GM21367 (cell line): ENCODE results near the gene GPR176.

ENCODE experiments used
- ATAC-seq: cut with Tn5 transposase; IDR thresholded peaks from one replicate; pipeline ENCODE4 v1.9.1; 2021; ENCODE audit not compliant: unreplicated experiment

Gene GPR176

DNA sequence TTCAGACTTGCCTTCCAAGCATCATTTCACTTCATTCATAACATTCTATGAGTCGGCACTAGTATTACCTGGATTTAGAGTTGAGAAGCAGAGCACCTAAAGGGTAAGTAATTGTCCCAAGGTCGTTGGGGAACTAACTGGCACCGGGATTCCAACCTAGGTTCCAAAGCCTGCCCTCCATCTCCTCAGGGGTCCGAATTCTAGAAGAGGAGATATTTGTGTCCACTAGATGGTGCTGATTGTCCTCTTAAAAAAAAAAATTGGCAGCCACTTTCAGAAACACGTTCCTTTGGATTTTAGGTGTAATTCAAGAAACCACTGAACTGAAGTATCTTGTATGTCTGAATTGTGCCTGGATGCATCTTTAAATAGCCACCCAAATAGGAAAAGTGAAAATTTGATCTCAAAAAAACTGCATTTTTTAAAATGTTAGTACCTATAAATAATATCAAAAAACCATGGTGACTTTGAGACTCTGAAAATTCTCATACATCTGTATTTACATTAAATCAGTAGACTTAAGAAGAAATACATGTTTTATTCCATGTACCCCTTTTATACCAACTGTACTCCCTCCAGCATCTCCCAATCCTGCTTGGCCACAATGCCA, 133.5 kb downstream of the GPR176 start:
- ATAC-seq, result no peak

DNA sequence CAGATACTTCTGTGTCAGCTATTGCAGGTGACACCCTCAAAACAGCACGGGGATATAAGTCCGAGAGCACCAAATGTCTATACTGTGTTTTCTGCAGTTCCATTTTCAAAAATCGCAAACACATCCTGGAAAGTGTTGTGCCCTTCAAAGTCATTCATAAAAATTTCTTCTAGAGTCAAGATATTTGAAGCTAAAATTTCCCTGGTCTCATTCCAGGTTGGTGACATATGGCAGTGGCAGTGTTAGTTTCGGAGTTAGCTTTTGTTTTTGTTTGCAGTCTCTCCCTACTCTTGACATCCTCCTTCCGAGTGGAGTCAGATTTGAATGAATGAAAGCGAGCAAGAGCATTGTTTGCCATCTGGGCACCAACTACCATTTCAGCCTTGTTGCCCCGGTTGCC, 134.2 kb downstream of the GPR176 start:
- no peak for ATAC-seq

DNA sequence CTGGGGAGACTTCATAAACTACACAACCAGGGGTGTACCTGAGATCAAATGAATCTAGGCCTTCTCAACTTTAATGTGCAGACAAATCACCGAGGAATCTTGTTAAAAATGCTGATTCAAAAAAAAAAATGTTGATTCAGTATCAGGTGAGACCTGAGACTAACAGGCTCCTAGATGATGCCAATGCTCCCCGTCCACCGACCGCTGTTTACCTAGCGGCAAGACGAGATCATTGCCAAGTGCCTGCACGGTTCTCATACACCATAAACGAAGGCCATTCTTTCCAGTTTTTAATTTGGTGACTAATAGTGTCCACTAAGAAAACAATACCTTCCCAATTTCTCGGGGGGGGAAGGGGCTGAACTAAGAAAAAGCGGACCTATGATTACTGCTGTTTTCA, 134.9 kb downstream of the GPR176 start:
- ATAC-seq, result no peak

DNA sequence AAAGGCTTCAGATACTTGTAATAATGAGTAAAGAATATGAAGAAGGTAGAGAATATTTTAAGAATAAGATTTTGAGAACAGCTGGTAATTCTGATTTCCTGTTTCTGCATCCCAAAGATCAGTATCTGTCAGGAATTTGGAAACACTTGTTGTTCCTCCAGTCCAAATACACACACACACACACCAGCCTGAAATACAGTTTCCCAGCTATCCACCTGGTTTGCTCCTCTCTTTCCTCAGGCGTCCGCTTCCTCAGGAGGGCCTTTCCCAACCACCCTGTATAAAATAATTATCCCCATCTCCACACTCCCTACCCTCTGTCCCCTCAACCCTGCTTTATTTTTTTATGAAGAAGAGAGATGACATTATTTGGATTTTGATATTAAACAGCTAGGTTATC, 135.4 kb downstream of the GPR176 start:
- no peak for ATAC-seq

DNA sequence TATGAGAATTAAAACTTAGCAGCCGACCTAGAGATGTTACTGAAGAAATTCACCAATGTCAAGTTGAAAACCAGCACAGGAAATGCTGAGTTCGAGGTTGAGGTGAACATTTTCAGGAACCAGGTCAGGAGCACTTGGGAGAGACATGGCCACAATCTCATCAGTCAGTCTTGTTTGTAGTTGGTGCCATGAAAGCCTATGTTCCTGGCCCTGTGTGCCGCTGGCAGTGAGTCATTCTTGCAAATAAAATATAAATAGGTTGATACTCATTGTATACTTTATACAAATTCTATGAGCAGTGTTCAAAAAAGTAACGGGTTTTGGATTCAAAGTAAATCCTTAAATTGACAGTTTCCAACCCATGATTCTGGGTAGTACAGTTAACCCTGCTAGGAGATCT, 135.9 kb downstream of the GPR176 start:
- ATAC-seq, result no peak

DNA sequence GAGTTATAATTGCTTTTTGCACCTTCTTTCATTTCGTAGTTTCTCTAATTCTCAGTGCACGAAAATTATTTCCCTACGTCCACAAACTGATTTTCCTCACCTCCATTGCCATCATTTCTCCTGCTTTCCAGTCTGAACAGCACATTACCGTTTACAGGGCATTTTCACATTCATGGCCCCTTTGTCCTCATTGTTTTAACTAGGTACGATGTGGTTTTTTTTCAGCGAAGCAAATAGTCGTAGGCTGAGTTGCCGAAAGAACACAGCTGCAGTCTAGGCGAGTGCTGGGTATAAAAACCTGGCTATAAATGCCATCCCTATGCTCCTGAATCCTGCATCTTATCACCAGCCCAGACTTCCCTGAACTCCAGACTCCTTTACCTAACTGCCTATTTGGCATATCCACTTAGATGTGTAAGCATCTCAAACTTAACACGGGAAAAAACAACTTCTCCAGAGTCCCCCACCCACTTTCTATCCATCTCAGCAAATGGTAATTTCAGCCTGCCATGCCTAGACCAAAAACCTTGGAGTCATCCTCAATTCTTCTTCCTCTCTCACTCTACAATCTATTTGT, 136.7 kb downstream of the GPR176 start:
- ATAC-seq, result no peak

DNA sequence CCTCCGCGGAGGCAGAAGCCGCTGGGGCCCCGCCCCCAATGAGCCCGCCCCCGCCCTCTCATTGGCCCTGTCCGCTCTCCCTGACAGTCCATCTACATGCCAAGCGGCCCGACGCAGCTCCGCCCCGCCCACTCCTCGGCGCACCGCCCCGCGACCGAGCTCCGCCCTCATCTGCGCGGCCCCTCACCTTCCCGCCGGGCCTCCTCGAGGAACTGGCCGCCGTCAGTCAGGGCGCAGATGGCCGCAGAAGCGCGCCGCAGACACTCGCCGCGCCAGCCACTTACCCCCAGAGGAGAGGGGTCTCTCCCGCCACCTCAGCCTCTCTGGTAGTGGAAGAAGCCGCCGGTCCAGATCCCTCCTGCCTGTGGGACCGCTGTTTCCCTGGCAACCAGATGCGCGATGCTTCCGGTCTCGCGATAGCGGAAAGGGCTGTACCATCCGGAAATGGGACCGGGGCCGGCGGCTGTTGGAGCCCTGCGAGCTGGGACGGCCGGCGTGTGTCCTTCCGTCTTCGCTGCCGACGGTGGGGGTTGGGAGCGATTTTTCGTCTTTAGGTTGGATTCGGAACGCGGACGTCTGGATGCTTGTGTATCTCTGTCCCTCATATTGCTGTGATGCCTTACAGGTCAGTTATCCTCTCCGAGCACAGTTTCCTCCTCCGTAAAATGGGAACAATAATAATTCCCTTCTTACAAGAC, 137.5 kb downstream of the GPR176 start, which contains the start of gene FSIP1:
TSS of gene FSIP1 (minus strand) at position 401 of the 698 bp plus-strand sequence. CDS start 6,317 bp downstream, outside the sequence.
- peak; percentile 95 for ATAC-seq

DNA sequence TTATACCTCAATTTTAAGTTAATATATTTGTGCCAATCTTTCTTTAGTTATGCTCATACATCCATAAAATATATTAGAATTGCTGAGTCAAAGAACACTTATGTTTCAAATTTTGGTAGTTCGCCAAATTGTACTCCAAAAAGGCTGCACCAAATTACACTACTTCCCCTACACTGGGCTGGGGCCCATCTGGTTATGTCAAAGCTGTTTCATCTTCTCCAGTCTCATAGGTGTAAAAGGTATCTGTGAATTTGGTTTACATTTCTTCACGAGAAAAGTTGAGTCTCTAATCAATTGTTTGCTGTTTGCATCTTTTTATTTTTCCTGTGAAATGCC, 138.1 kb downstream of the GPR176 start:
- no peak for ATAC-seq

DNA sequence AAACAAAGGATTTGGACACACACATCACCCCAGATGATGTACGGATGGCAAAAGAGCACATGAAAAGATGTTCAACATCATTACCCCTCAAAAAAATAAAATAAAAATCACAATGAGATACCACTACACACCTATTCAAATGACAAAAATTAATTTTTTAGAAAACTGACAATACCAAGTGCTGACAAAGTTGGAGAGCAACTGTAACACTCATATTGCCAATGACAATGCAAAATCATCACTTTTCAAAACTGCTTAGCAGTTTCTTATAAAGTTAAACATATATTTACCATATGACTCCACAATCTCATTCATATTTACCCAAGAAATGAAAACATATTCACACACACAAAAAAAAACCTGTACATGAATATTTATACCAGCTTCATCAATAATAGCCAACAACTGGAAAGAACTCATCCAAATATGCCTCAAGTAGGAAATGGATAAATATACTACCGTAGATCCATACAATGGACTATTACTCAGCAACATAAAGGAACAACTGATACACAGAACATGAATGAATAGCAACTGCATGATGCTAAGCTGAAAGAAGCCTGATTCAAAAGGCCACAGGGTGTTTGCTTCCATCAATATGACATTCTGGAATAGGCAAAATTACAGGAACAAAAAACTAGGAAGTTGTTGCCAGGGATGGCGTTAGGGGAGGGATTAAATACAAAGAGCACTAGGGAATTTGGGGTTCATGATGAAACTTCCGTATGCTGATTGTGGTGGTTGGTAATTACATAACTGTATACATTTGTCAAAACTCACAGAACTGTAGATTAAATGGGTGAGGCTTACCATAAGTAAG, 138.7 kb downstream of the GPR176 start:
- no peak for ATAC-seq

DNA sequence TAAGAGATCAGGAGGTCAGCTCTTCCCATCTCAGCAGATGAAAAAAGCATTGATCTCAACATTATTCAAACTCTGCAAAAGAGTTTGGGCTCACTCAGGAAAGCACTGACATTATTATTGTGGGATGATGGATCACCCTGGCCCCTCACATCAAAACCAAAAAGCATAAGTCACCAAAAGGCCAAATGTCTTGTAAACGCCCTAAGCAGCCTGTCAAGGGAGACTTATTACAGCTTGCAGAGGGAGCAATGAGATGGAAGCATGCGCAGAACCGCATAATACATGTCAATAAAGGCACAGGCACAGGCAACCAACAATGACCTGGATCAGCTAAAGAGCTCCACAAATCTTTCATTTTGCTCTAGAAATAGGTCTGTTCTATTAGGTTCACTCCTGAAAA, 142.0 kb downstream of the GPR176 start:
- ATAC-seq, result no peak

DNA sequence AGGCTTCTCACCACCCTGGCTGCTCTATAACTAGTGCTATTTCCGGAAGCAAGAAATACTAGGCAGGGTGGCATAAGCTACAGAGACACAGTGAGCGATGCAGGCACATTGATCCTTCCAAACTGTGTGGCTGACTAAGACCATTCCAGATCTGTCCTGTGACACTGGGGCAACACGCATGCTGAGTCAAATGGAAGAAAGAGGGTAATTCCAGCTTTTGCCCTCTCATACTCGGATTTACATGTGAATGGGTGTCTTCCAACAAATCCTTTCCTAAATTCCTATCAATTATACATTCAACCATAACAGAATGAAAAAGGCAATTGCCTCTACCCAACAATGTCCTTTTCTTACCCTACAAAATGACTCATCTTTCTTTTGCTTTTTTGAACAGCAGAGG, 142.6 kb downstream of the GPR176 start:
- no peak for ATAC-seq

DNA sequence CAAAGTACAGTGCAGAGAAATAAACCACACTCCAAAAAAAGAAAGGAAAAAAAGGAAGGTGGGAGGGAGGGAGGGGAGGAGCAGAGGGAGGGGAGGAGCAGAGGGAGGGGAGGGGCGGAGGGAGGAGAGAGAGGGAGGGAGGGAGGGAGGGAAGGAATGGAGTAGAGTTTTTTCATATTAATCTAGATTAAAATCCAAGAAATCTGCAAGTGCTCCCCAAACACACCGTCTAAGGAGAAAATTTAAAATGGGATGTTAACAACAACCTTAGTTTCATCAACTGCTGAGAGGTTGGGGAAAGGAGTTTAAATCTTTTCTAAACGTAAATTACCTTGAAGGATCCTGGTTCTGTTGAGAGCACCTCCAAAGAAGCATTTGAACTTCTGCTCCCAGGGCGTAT, 144.0 kb downstream of the GPR176 start:
- no peak for ATAC-seq

DNA sequence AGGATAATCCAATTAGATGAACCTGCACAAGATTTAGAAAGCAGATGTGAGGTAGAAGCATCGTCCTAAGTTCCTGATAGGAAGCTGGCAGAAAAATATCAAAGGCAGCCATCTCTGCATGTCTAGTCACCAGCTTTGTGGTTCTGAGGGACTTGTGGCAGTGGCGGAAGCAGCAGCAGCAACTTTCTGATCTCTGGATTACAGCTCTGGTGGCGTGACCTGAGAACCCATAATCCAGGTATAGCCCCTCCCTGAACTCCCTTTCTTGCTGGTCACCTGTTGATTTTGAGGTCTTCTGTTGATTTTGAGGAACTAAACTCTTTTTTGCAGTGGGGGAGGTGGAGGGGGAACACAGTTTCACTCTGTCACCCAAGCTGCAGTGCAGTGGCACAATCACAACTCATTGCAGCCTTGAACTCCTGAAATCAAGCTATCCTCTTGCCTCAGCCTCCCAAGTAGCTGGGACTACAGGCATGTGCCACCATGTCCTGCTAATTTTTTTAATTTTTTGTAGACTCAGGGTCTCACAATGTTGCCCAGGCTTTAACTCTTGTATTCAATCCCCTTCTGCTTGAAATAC, 145.3 kb downstream of the GPR176 start:
- ATAC-seq, result no peak

DNA sequence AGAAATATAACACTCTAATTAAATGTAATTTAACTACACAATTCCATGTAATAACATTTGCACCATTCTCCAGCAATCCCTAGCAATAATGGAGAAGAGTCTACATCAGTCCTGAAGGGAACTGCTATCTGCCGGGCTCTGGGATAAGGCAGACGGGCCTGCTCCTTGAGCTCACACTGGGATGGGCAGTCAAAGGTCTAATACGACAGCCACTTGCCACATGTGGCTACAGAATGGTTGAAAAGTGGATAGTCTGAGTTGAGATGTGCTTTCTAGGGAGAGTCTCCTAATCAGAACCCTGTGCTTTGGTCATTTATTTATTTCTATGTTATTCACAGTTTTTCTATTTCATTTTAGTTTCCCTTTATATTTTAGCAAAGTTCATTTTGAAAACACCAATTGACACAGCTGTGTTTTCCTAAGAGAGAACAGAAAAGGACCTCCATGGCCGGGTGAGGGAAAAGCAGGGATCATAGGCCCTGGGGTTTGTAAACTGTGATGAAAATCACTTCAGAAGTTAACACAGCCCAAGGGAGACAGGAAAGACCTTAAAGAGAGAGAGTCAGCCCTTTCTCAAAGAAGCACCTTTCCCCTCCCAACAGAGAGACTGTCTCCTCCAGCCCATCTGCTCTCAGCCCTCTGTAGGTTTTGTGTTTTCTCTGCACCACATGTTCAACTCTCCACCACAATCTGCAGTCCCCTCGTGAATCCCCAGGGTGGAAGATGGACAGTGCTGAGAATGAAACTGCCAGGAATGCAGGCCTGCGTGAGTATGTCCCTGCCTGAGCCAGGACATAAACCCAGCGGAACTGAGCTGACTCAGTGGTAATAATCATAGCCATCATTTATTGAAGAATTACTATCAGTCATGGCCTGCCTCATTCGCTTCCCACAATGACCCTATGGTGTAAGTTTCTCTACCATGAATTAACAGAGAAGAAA, 149.0 kb downstream of the GPR176 start:
- no peak for ATAC-seq

DNA sequence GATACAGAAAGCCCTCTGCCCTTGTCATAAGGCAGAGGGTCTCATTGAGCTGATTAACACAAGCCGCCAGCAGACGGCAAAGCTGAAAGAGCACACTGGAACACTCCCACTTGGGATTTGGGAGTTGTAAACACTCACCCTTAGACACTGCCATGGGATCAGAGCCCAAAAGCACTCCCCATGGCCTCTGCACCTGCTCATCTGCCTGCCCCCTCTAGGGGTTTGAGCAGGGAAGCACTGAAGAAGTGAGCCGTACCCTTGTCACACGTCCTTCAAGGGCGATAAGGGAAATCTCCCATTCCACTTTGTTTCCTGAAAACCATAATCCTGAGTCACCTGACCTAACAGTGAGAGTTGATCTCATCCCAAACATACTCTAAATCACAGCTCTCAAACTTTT, 152.1 kb downstream of the GPR176 start:
- ATAC-seq, result no peak

DNA sequence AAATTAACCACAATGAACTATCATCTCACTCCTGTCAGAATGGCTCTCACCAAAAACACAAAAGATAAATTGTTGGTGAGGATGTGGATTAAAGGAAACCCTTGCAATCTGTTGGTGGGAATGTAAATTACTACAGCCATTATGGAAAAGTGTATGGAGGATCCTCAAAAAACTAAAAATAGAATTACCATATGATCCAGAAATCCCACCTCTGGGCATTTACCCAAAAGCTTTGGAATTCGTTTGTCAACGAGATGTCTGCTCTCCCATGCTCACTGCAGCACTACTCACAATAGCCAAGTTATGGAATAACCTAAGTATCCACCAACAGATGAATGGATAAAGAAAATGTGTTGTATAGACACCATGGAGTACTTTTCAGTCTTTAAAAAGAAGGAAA, 159.1 kb downstream of the GPR176 start:
- ATAC-seq, result no peak

DNA sequence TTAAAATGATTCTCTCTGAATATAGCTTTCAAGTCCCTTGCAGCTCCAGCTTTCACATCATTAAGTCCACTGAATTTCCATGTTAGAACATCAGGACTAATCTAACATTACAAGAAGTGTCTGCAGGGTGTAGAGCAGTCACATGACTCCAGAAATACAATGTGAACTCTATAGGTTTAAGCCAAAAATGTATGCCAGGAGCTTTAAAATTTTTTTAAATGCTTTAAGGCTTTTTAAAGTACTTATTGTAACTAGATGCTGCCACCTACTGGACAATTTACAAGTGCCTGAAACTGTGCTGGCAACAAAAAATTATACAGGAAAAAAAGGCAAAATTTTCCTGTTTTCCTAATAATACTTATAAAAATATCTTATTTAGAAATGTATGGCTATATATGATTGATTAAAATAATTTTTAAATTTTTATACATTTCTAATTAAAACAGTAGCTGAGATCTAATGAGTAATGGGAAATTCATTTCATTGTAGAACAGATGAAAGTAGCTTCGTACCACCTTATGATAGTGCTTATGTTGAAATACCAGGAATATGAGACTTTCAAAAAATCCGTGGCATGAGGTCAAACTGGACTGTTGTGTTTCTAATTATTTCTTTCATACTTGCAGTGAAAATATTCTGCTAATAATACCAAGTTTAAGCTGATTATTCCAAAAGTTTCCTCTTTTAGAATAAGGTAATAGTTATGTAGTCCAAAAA, 163.1 kb downstream of the GPR176 start:
- ATAC-seq, result no peak

DNA sequence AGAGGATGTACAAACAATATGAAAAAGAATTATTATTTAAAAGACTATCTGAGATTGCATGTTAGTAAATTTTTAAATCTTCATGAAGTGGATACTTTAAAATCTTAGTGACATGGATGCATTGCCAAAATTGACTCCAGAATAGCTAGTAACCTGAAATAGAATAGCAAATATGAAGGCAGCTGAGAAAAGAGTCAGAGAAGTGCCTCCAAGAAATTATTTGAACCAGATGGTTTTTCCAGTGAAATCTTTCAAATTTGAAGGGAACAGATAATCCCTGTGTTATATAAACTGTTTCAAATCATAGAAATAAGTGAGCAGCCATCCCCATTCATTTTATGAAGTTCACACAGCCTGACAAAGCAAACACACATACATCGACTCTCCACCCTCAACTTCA, 167.1 kb downstream of the GPR176 start:
- no peak for ATAC-seq

DNA sequence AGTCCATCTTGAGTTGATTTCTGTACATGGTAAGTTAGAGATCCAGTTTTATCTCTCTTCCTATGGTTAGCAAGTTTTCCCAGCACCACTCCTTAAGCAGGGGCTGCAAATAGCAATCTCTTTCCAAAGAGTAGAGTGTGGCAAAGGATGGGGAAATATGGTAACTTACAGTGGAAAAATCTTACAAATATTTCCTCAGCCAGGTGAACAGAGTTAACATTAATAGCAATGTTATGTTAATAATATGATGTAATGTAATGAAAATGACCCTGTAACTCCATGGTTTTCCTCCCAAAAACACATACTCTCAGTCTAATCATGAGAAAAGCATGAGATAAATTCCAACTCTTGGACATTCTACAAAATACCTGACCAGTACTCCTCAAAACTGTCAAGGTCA, 167.8 kb downstream of the GPR176 start:
- no peak for ATAC-seq
